IPS-18a (cell line): ENCODE data around the gene CHIC2.

Source experiments
- H3K27ac ChIP-seq: one replicate; pipeline ENCODE4 v1.5.1; 2013; ENCODE audit warnings: low read length
- H3K27me3 ChIP-seq: one replicate; pipeline ENCODE4 v1.6.1; 2013; ENCODE audit warnings: mild to moderate bottlenecking, low read length; ENCODE audit not compliant: control insufficient read depth, insufficient read depth
- H3K36me3 ChIP-seq: one replicate; pipeline ENCODE4 v1.6.1; 2013; ENCODE audit warnings: low read depth, low read length; ENCODE audit not compliant: control insufficient read depth
- H3K4me1 ChIP-seq: one replicate; pipeline ENCODE4 v1.6.1; 2013; ENCODE audit warnings: low read depth, low read length; ENCODE audit not compliant: control insufficient read depth
- H3K4me3 ChIP-seq: one replicate; pipeline ENCODE4 v1.5.1; 2013; ENCODE audit warnings: low read length
- H3K9ac ChIP-seq: one replicate; pipeline ENCODE4 v1.6.1; 2013; ENCODE audit warnings: mild to moderate bottlenecking, low read length, moderate library complexity
- H3K9me3 ChIP-seq: one replicate; pipeline ENCODE4 v1.6.1; 2013; ENCODE audit warnings: low read depth, low read length; ENCODE audit not compliant: control insufficient read depth

The CHIC2 gene

GRCh38 chr4:54017974-54018373, 46.4 kb downstream of the CHIC2 start:
- Histone ChIP-seq H3K9ac (no peak overlapping the region), H3K9me3 (no peaks in the 10 kb centered on the region), H3K27me3 (no peaks in the 10 kb centered on the region), H3K4me3 (peak overlapping the region; percentile 24), H3K27ac (no peak overlapping the region), H3K4me1 (peaks cover 50% of the 10 kb centered on the region), H3K36me3 (no peaks in the 10 kb centered on the region)

- Histone ChIP-seq H3K27me3 (no peaks in the 10 kb centered on the region), H3K4me1 (peaks cover 54% of the 10 kb centered on the region), H3K36me3 (no peaks in the 10 kb centered on the region), H3K4me3 (peak overlapping the region; percentile 24), H3K9ac (no peak overlapping the region), H3K27ac (no peak overlapping the region), H3K9me3 (no peaks in the 10 kb centered on the region)
Observed at GRCh38 chr4:54017308-54017707, 47.1 kb downstream of the CHIC2 start.

- no peaks in the 10 kb centered on the region for H3K27me3 ChIP-seq
- peaks cover 54% of the 10 kb centered on the region for H3K4me1 ChIP-seq
- H3K36me3 ChIP-seq: no peaks in the 10 kb centered on the region
- H3K4me3 ChIP-seq: no peak overlapping the region
- H3K27ac ChIP-seq: no peak overlapping the region
- no peak overlapping the region for H3K9ac ChIP-seq
- H3K9me3 ChIP-seq: no peaks in the 10 kb centered on the region
Observed at GRCh38 chr4:54016504-54016903, 47.9 kb downstream of the CHIC2 start.

- no peaks in the 10 kb centered on the region for H3K9me3 ChIP-seq
- peak overlapping the region; percentile 39 for H3K9ac ChIP-seq
- H3K27ac ChIP-seq: peak overlapping the region; percentile 92
- H3K36me3 ChIP-seq: no peaks in the 10 kb centered on the region
- peaks cover 54% of the 10 kb centered on the region for H3K4me1 ChIP-seq
- H3K4me3 ChIP-seq: peak overlapping the region; percentile 60
- H3K27me3 ChIP-seq: no peaks in the 10 kb centered on the region
Observed at GRCh38 chr4:54015423-54016030, 48.9 kb downstream of the CHIC2 start.

- no peaks in the 10 kb centered on the region for H3K36me3 ChIP-seq
- H3K9me3 ChIP-seq: no peaks in the 10 kb centered on the region
- H3K4me3 ChIP-seq: peak overlapping the region; percentile 60
- H3K27me3 ChIP-seq: no peaks in the 10 kb centered on the region
- peaks cover 60% of the 10 kb centered on the region for H3K4me1 ChIP-seq
- no peak overlapping the region for H3K9ac ChIP-seq
- no peak overlapping the region for H3K27ac ChIP-seq
Observed at GRCh38 chr4:54014666-54015160, 49.7 kb downstream of the CHIC2 start.

- Histone ChIP-seq H3K27ac (no peak overlapping the region), H3K4me1 (peaks cover 41% of the 10 kb centered on the region), H3K27me3 (no peaks in the 10 kb centered on the region), H3K9ac (no peak overlapping the region), H3K36me3 (no peaks in the 10 kb centered on the region), H3K4me3 (no peak overlapping the region), H3K9me3 (no peaks in the 10 kb centered on the region)
Observed at GRCh38 chr4:54011201-54011600, 53.2 kb downstream of the CHIC2 start.

- Histone ChIP-seq H3K4me3 (no peak overlapping the region), H3K9me3 (no peaks in the 10 kb centered on the region), H3K27ac (no peak overlapping the region), H3K27me3 (no peaks in the 10 kb centered on the region), H3K9ac (no peak overlapping the region), H3K36me3 (no peaks in the 10 kb centered on the region), H3K4me1 (peaks cover 12% of the 10 kb centered on the region)
Observed at GRCh38 chr4:54006755-54007154, 57.6 kb downstream of the CHIC2 start.

- no peak overlapping the region for H3K9ac ChIP-seq
- H3K9me3 ChIP-seq: no peaks in the 10 kb centered on the region
- H3K4me3 ChIP-seq: no peak overlapping the region
- H3K4me1 ChIP-seq: peaks cover 16% of the 10 kb centered on the region
- no peak overlapping the region for H3K27ac ChIP-seq
- H3K27me3 ChIP-seq: no peaks in the 10 kb centered on the region
- no peaks in the 10 kb centered on the region for H3K36me3 ChIP-seq
Observed at GRCh38 chr4:54005475-54005874, 58.9 kb downstream of the CHIC2 start.

GRCh38 chr4:54004463-54004862, 59.9 kb downstream of the CHIC2 start:
- no peak overlapping the region for H3K27ac ChIP-seq

GRCh38 chr4:54001668-54002365, 62.6 kb downstream of the CHIC2 start:
- no peaks in the 10 kb centered on the region for H3K9me3 ChIP-seq
- H3K27ac ChIP-seq: no peak overlapping the region
- H3K4me3 ChIP-seq: peak overlapping the region; percentile 36
- no peaks in the 10 kb centered on the region for H3K36me3 ChIP-seq
- H3K27me3 ChIP-seq: no peaks in the 10 kb centered on the region
- H3K4me1 ChIP-seq: peaks cover 18% of the 10 kb centered on the region
- no peak overlapping the region for H3K9ac ChIP-seq

More at GRCh38 chr4:54004463-54004862, 59.9 kb downstream of the CHIC2 start:
- H3K36me3 ChIP-seq: no peaks in the 10 kb centered on the region
- peaks cover 11% of the 10 kb centered on the region for H3K4me1 ChIP-seq
- no peak overlapping the region for H3K9ac ChIP-seq
- H3K27me3 ChIP-seq: no peaks in the 10 kb centered on the region
- no peaks in the 10 kb centered on the region for H3K9me3 ChIP-seq
- no peak overlapping the region for H3K4me3 ChIP-seq

- H3K27me3 ChIP-seq: no peaks in the 10 kb centered on the region
- H3K4me1 ChIP-seq: peaks cover 18% of the 10 kb centered on the region
- H3K9me3 ChIP-seq: no peaks in the 10 kb centered on the region
- no peak overlapping the region for H3K27ac ChIP-seq
- H3K4me3 ChIP-seq: no peak overlapping the region
- no peaks in the 10 kb centered on the region for H3K36me3 ChIP-seq
- no peak overlapping the region for H3K9ac ChIP-seq
Observed at GRCh38 chr4:53997898-53998297, 66.5 kb downstream of the CHIC2 start.
